GM12801 (cell line): ENCODE measurements around the gene AFAP1.

ENCODE experiments used
- CTCF ChIP-seq: IDR thresholded peaks from one replicate; pipeline ENCODE4 v1.5.1; 2011; ENCODE audit warnings: control low read depth; ENCODE audit not compliant: insufficient read length; ENCODE audit errors: extremely low read depth

The AFAP1 gene

GRCh38 chr4:7721984-7722551 lies 217.6 kb downstream of the AFAP1 start:
- no peak for TF ChIP-seq CTCF

- no peak for TF ChIP-seq CTCF
Observed at GRCh38 chr4:7719354-7720174, 220.1 kb downstream of the AFAP1 start.

- TF ChIP-seq CTCF, result no peak
Observed at GRCh38 chr4:7717946-7718490, 221.6 kb downstream of the AFAP1 start.

GRCh38 chr4:7717161-7717560 lies 222.5 kb downstream of the AFAP1 start:
- TF ChIP-seq CTCF, result no peak

GRCh38 chr4:7716010-7716721 lies 223.5 kb downstream of the AFAP1 start:
- TF ChIP-seq CTCF, result no peak

- TF ChIP-seq CTCF, result no peak
Observed at GRCh38 chr4:7715271-7716009, 224.2 kb downstream of the AFAP1 start.
